Tibial nerve (tissue), 4 donors: ENCODE data around the gene PKP2. TPM values are rescaled to one million over a fixed set of nuclear protein-coding genes. Genes with fewer than 3 reads are reported as not detected.

Experiments
- DNase-seq, 2 donors: peaks; one replicate each; pipeline ENCODE4 v3.0.0-alpha.2; 2019; ENCODE audit warnings: low spot score in 2 of 2
- H3K27ac ChIP-seq, 4 donors: fragments of 200-600 bp; sonication (generic) in 3 of 4; one replicate each; pipeline ENCODE4 v1.5.1; 2017 to 2019; ENCODE audit warnings: mild to moderate bottlenecking in 1 of 4
- H3K27me3 ChIP-seq, 2 donors: fragments of 200-600 bp; sonication (generic) in 1 of 2; one replicate each; pipeline versions ENCODE4 v1.5.1 to v1.6.0; 2017 to 2019
- H3K36me3 ChIP-seq, 3 donors: fragments of 200-600 bp; sonication (generic); one replicate each; pipeline ENCODE4 v1.5.1; 2018 to 2019
- H3K4me1 ChIP-seq, 4 donors: fragments of 200-600 bp; sonication (generic) in 3 of 4; one replicate each; pipeline ENCODE4 v1.5.1; 2017 to 2019
- H3K4me3 ChIP-seq, 4 donors: fragments of 200-600 bp; sonication (generic) in 3 of 4; one replicate each; pipeline ENCODE4 v1.5.1; 2017 to 2019; ENCODE audit warnings: mild to moderate bottlenecking in 1 of 4, moderate library complexity in 1 of 4
- H3K9me3 ChIP-seq, 4 donors: fragments of 200-600 bp; sonication (generic) in 3 of 4; one replicate each; pipeline ENCODE4 v1.5.1; 2017 to 2019
- CTCF ChIP-seq, 5 experiments: fragments of 200-600 bp in 3 of 5; fragments of 450-650 bp in 2 of 5; sonication (generic) in 3 of 5; IDR thresholded peaks; one replicate each; pipeline ENCODE4 v1.5.1; 2016 to 2019; ENCODE audit warnings: antibody characterized with exemption in 5 of 5, mild to moderate bottlenecking in 3 of 5, moderate library complexity in 2 of 5
- EP300 ChIP-seq, 2 donors: sonication (generic); formaldehyde crosslinking; IDR thresholded peaks; one replicate each; pipeline ENCODE4 v1.6.1; 2017; ENCODE audit warnings: antibody characterized with exemption in 2 of 2, mild to moderate bottlenecking in 1 of 2
- POLR2A ChIP-seq, 2 donors: fragments of 450-650 bp; IDR thresholded peaks; one replicate each; pipeline ENCODE4 v1.6.1; 2017; ENCODE audit warnings: antibody characterized with exemption in 2 of 2, mild to moderate bottlenecking in 2 of 2, moderate library complexity in 2 of 2
- WGBS, 2 donors: methylation state at CpG; one replicate each; pipeline ENCODE4 v1.1.5; 2018; 5-methylcytosine and 5-hydroxymethylcytosine counted together
- total RNA-seq, 4 donors: library from RNA; depleted of rRNA; stranded (reverse); fragments of >200 nt; gene quantifications; one replicate each; pipeline ENCODE4 v1.1.0, GENCODE V29; 2016

The PKP2 gene
- 10 to 100 TPM; 35.0 to 45.0 (median 42.5) TPM for total RNA-seq

DNA sequence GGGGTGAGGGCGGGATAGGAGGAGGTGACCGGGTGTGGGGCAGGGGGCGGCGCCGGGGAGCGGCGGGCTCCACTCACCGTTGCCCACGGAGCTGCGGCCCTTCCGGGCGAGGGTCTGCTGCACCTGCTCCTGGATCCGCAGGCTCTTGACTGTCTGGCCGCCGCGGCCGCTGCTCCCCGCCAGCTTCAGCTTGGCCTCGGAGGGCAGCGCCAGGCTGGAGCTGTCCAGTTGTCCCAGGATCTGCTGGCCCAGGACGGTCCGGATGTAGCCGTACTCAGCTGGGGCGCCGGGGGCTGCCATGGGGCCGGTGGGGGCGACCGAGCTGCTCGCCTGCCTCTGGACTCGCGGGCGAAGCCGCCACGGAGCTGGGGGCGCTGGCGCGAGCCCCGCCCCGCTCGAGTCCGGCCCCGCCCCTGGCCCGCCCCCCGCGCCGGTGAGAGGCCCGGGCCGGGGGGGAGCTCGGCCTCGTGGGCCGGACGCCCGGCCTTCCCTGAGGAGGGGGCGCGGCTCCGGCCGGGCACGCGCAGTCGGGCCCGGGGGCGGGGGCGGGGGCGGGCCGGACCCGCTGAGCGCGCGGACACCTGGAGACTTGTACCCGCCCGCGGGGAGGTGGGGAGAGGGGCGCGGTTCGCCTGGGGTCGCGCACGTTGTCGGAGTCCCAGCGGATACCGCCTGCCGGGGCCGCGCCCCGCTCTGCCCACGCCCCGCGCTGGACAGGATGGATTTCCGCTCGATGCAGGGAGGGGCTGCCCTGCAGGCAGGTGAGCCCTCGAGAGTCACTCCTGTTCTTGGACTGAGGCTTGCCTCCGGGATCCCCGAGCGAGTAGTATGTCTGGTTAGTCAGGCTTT is at the start of gene PKP2:
Gene PKP2, minus strand, starts transcription at position 346 of the 849 bp plus-strand sequence. Its CDS starts 46 bp downstream, at position 300.
- no peaks in the 10 kb centered on the region for H3K27me3 ChIP-seq
- DNase-seq, result peak in 1 of 2 donors; percentile 21
- H3K9me3 ChIP-seq, result no peaks in the 10 kb centered on the region
- peak within 1 kb of the TSS; percentile 46 to 86 (median 68) for H3K4me3 ChIP-seq
- no peak for TF ChIP-seq CTCF (IDR thresholded peaks at IDR 0.05)
- no peak for TF ChIP-seq POLR2A (IDR thresholded peaks at IDR 0.05)
- TF ChIP-seq EP300 (IDR thresholded peaks at IDR 0.05), result no peak
- H3K4me1 ChIP-seq, result peaks cover 0 to 43% (median 13%) of the 10 kb centered on the region in 4 donors
- peak within 1 kb of the TSS; percentile 61 to 92 (median 85) for H3K27ac ChIP-seq
- H3K36me3 ChIP-seq, result no peaks in the 10 kb centered on the region
- 0 to 1% methylated on average over 10 to 51 of the region's 94 CpGs for WGBS, 2 donors

DNA sequence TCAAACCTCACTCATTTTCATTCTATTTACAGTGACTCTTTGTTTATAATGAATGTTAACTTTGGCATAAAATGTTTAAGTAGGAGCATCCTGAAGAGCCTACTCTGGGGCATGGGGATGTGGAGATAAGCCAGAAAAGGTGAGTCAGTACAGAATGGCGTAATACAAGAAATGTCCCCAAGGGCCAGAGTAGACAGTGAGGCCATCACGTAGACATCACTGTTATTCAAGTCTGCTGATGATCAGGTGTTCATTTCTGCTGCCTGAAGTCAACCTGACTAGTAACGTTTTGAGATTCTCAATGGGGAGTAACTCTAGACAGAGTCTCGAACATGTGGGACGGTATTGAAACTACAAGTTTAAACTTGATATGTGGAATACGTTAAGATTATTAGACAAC is 47.6 kb upstream of the PKP2 start:
- H3K4me3 ChIP-seq, result no peak overlapping the region

DNA sequence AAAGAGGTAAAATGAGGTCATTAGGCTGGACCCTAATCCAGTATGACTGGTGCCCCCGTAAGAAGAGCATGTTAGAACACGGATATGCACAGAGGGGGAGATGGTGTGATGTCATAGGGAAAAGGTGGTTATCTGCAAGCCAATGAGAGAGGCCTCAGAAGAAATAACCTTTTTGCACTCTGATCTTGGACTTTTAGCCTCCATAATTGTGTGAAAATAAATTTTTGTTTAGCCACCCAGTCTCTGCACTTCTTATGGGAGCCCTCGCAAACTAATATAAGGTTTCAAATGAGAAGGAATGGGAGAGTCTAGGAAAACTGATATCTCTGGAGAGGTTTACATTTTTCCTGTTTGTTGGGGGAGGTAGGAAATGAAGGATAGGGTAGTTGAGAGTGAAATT is 43.2 kb upstream of the PKP2 start:
- Histone ChIP-seq H3K9me3 (no peaks in the 10 kb centered on the region), H3K27ac (no peak overlapping the region), H3K27me3 (no peaks in the 10 kb centered on the region), H3K36me3 (no peaks in the 10 kb centered on the region), H3K4me3 (no peak overlapping the region), H3K4me1 (no peaks in the 10 kb centered on the region)
- WGBS, 2 donors, result 61 to 63% methylated on average over 3 of the region's 3 CpGs
- TF ChIP-seq POLR2A (IDR thresholded peaks at IDR 0.05) (no peak), EP300 (IDR thresholded peaks at IDR 0.05) (no peak), CTCF (IDR thresholded peaks at IDR 0.05) (no peak)
- no peak for DNase-seq

More for the DNA sequence above, 47.6 kb upstream of the PKP2 start:
- TF ChIP-seq CTCF (IDR thresholded peaks at IDR 0.05) (no peak), EP300 (IDR thresholded peaks at IDR 0.05) (no peak), POLR2A (IDR thresholded peaks at IDR 0.05) (no peak)
- Histone ChIP-seq H3K4me1 (no peaks in the 10 kb centered on the region), H3K9me3 (no peaks in the 10 kb centered on the region), H3K36me3 (no peaks in the 10 kb centered on the region), H3K27me3 (no peaks in the 10 kb centered on the region), H3K27ac (no peak overlapping the region)
- no peak for DNase-seq
- 81 to 84% methylated on average over 6 of the region's 6 CpGs for WGBS, 2 donors

DNA sequence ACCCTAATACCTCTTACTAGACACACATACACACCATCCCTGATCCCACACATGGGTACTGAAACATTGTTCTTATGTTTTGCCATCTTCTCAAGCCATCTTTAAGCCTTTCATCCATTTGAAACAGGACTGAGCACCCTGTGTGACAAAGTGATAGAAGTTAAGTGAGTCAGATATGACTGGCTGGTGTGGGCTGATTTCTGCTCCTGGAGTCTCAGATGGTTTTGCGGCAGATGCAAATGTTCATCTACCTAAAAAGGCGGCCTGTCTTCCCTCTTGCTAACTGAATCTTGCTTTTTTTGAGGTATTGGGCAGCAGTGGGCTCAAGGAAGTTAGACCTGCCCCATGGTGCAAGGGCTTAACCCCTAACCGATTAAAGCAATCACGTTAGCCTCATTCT is 30.4 kb upstream of the PKP2 start:
- WGBS, 2 donors, result 92 to 97% methylated on average over 4 of the region's 4 CpGs
- H3K27me3 ChIP-seq, result no peaks in the 10 kb centered on the region
- TF ChIP-seq POLR2A (IDR thresholded peaks at IDR 0.05), result no peak
- H3K36me3 ChIP-seq, result no peaks in the 10 kb centered on the region
- H3K4me1 ChIP-seq, result no peaks in the 10 kb centered on the region
- H3K27ac ChIP-seq, result no peak overlapping the region
- no peak for DNase-seq
- no peaks in the 10 kb centered on the region for H3K9me3 ChIP-seq
- no peak overlapping the region for H3K4me3 ChIP-seq

- H3K36me3 ChIP-seq, result no peaks in the 10 kb centered on the region
- H3K27me3 ChIP-seq, result no peaks in the 10 kb centered on the region
- no peaks in the 10 kb centered on the region for H3K9me3 ChIP-seq
- TF ChIP-seq POLR2A (IDR thresholded peaks at IDR 0.05) (no peak), EP300 (IDR thresholded peaks at IDR 0.05) (no peak), CTCF (IDR thresholded peaks at IDR 0.05) (no peak)
- WGBS, 2 donors, result 81 to 86% methylated on average over 1 of the region's 1 CpG
- H3K4me3 ChIP-seq, result no peak overlapping the region
- H3K4me1 ChIP-seq, result no peaks in the 10 kb centered on the region
- no peak for DNase-seq
- no peak overlapping the region for H3K27ac ChIP-seq
Observed at GRCh38 chr12:32926356-32926755, 29.8 kb upstream of the PKP2 start.
